ENCODE data around the gene AQP10. TPM values are rescaled to one million over a fixed set of nuclear protein-coding genes. Genes with fewer than 3 reads are reported as not detected.

AQP10 gene
- total RNA-seq, 4 donors from 2014 or later = 0.26 TPM; not detected in 3

DNA sequence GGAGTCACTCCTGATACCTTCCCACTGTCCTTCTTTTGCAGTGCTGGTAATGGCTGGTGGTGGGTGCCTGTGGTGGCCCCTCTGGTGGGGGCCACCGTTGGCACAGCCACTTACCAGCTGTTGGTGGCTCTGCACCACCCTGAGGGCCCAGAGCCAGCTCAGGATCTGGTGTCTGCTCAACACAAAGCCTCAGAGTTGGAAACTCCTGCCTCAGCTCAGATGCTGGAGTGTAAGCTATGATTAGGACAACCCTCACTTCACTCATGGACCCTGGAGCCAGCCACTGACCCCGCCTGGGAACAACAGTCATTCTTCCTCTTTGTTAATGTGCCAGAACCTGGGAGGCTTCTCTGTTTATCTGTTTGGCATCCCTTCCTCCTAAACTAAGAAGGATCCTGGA is 3.3 kb downstream of the AQP10 start:
- 0% methylated on average over 1 of the region's 2 CpGs for WGBS
- H3K9me3 ChIP-seq = no peaks in the 10 kb centered on the region
- DNase-seq (ENCODE audit: low spot score in 2 of 2) = no peak
- TF ChIP-seq, protein P1, sequence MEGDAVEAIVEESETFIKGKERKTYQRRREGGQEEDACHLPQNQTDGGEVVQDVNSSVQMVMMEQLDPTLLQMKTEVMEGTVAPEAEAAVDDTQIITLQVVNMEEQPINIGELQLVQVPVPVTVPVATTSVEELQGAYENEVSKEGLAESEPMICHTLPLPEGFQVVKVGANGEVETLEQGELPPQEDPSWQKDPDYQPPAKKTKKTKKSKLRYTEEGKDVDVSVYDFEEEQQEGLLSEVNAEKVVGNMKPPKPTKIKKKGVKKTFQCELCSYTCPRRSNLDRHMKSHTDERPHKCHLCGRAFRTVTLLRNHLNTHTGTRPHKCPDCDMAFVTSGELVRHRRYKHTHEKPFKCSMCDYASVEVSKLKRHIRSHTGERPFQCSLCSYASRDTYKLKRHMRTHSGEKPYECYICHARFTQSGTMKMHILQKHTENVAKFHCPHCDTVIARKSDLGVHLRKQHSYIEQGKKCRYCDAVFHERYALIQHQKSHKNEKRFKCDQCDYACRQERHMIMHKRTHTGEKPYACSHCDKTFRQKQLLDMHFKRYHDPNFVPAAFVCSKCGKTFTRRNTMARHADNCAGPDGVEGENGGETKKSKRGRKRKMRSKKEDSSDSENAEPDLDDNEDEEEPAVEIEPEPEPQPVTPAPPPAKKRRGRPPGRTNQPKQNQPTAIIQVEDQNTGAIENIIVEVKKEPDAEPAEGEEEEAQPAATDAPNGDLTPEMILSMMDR (IDR thresholded peaks at IDR 0.05) = no peak
- TF ChIP-seq EP300 (IDR thresholded peaks at IDR 0.05) (no peak), POLR2AphosphoS5 (IDR thresholded peaks at IDR 0.05) (no peak), POLR2A (IDR thresholded peaks at IDR 0.05) (no peak)
- peaks cover 50% of the 10 kb centered on the region for H3K4me1 ChIP-seq
- H3K4me3 ChIP-seq = peak overlapping the region; percentile 75
- no peak overlapping the region for H3K27ac ChIP-seq
- H3K36me3 ChIP-seq = no peaks in the 10 kb centered on the region
- H3K27me3 ChIP-seq = peaks cover 5% of the 10 kb centered on the region

DNA sequence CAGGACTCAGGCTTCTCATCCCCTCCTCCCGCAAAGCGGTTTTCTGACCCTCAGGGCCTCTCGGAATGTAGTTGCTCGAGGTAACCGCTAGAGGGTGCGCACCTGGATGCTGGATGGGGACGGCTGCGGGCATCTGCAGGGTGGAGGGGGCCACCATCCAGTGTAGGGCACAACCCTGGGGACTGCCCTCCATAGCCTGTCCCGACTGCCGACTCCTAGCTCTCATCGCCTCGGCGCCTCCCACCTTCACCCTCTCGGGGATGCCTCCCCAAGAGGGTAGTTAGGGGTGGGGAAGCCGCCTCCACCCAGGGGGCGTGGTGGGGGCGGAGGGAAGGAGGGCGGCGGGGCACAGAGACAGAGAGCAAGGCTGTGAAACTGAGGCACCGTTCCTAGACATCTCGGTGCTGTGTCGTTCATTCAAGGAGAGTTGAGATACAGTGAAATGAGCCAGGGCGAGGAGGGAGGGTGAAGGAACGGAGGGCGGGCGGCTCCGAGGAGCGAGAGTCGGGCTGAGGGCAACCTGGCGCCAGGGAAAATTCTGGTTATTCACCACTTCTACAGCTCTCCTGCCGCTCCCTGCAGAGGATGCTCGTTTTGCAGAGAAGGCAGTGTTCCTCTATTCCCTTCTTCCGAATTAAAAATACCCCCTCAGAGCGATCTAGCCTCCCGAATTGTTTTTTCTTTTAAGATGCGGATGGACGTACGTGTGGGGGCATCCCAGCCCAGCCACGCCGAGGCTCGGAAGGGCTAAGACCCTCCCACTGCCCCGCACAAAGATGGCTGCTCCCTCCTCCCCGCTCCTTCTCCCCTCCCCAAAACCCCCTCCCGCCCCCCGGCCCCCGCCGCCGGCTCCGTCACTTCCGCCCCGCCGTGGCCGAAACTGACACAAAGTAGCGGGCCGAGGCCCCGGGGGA is 4.0 kb downstream of the AQP10 start, which contains the start of gene ATP8B2:
ATP8B2 (plus strand) TSS at position 857 of the 914 bp plus-strand sequence. CDS start 2,617 bp downstream, outside the sequence.
- H3K27ac ChIP-seq = peak within 1 kb of the TSS; percentile 93
- H3K4me1 ChIP-seq = peaks cover 55% of the 10 kb centered on the region
- peak; percentile 85 to 88 for DNase-seq (ENCODE audit: low spot score in 2 of 2)
- peaks cover 5% of the 10 kb centered on the region for H3K27me3 ChIP-seq
- TF ChIP-seq, protein P1 (IDR thresholded peaks at IDR 0.05) = peak; percentile 70 to 85
- TF ChIP-seq POLR2A (IDR thresholded peaks at IDR 0.05) = no peak
- H3K36me3 ChIP-seq = no peaks in the 10 kb centered on the region
- WGBS = under 1% methylated on average over 38 of the region's 56 CpGs
- no peaks in the 10 kb centered on the region for H3K9me3 ChIP-seq
- peak within 1 kb of the TSS; percentile 75 for H3K4me3 ChIP-seq

DNA sequence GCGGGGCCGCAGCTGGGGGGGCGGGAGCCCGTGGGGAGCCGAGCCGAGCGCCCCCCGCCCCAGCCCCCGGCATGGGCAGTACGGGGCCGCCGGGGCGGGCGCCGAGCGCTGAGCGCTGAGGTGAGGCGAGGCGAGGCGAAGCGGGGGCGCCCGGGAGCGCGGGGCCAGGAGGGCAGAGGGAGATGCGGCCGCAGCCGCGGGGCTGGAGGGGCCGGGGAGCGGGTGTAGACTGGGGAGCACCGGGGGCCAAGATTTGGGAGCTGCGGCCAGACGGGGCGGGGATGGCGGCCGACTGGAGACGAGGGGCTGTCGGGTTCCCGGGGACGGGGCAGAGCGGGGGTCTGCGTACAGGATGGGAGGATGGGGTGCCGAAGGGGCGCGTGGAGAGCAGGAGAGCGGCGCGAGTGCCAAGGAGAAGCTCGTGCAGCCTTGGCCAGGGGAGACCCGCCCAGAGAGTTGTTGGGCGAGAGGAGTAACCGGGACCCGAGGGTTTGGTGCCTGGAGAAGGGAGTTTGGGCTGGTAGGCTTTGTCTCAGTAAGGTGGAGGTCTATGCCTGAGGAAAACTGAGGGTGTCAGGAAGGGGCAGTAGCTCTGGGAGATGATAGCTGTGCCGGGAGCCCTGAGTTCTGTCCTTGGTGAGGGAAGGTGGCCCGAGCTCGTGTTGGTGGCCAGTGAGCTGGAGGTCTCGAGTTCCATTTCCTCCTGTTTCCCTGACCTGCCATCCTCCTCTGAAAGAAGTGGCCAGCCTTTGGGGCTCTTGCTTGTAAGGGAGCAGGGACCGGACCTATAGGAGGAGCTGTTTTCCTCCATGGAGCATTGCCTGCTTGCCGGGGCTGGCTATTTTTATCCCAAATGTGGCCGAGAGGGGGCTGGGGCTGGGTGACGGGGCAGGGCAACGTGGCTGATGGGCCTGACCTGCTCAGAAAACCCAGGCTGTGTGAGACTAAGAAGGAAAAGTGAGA is 5.0 kb downstream of the AQP10 start:
- peak; percentile 81 to 84 for DNase-seq (ENCODE audit: low spot score in 2 of 2)
- 1% methylated on average over 44 of the region's 63 CpGs for WGBS
- Histone ChIP-seq H3K36me3 (peaks cover 4% of the 10 kb centered on the region), H3K9me3 (no peaks in the 10 kb centered on the region), H3K27me3 (peaks cover 5% of the 10 kb centered on the region), H3K27ac (peak overlapping the region; percentile 93), H3K4me3 (peak overlapping the region; percentile 75), H3K4me1 (peaks cover 55% of the 10 kb centered on the region)
- TF ChIP-seq POLR2A (IDR thresholded peaks at IDR 0.05) (no peak), EP300 (IDR thresholded peaks at IDR 0.05) (no peak), POLR2AphosphoS5 (IDR thresholded peaks at IDR 0.05) (no peak)
- TF ChIP-seq, protein P1 (IDR thresholded peaks at IDR 0.05) = peak; percentile 43 to 51

DNA sequence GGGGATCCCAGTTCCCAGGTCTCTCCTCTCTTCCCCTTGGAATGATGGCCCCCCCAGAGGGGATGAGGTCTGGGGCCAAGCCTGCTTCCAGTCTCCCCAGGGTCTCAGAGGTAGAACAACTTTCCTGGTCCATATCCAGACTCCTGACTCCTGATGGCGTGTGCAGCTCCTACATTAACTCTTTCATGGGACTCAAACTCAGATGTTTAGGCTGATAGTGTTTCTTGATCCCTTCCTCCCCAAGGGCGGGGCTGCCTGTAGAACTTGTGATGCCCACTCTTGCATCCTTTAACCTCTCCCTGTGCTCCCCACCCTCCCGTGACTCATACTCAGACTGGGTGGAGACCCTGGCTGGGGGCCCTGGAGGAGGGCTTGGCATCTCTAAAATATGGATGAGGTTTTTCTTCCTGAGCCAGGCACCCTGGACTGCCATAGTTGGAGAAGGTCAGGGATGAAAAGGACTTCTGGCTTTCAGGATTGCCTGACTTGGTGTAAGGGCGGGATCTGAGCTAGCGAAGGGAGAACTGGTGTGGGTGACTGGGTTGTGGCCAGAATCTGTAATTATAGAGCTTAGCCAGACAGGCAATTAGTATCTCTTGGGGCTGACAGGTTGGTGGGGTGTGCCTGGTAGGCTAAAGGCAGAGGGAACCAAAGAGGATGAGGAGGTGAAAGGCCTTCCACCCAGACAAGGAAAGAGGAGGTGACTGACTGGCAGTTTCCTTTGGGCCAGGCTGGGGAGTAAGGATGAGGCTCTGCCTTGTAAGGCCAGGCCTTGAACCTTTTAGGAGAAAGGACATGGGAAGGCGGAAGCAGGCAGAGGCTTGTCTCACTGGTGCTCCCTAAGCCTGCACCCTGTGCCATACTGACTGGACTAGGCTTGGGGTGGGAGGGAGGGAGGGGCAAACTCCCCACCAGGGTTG is 5.9 kb downstream of the AQP10 start:
- peaks cover 5% of the 10 kb centered on the region for H3K27me3 ChIP-seq
- H3K27ac ChIP-seq = peak overlapping the region; percentile 93
- peaks cover 55% of the 10 kb centered on the region for H3K4me1 ChIP-seq
- 18% methylated on average over 6 of the region's 6 CpGs for WGBS
- DNase-seq (ENCODE audit: low spot score in 2 of 2) = peak; percentile 87 to 94
- peaks cover 14% of the 10 kb centered on the region for H3K36me3 ChIP-seq
- H3K9me3 ChIP-seq = no peaks in the 10 kb centered on the region
- H3K4me3 ChIP-seq = peak overlapping the region; percentile 75
- TF ChIP-seq POLR2AphosphoS5 (IDR thresholded peaks at IDR 0.05) (no peak), EP300 (IDR thresholded peaks at IDR 0.05) (peak; percentile 7)

Measured in suprapubic skin (tissue), 4 donors.